ENCODE measurements around the gene FAM131A.

DNA sequence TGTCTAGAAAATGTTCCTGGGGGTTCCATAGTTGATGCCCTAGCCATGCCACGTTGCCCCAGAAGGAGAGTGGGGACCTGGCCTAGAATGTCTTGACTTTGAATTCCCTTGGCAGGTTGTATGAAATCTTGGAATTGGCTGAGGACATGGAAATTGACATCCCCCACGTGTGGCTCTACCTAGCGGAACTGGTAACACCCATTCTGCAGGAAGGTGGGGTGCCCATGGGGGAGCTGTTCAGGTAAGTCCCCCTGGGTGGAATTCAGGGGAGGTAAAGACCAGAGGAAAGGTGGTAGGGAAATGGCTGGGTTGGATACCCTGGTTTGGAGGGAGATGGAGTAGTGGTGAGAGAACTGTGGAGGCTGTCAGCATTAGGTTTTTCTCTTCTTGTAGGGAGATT, 8.9 kb upstream of the FAM131A start:
- no peak for TF ChIP-seq HEY1 (CRISPR knock-in tag; IDR thresholded peaks at IDR 0.05; ENCODE audit: borderline replicate concordance)
- TF ChIP-seq EZH2 (IDR thresholded peaks at IDR 0.05; ENCODE audit: borderline replicate concordance, low read depth, low read length): no peak
